Gastrocnemius medialis (tissue), 4 donors: ENCODE results near the gene TTC39A.

Experiments used
- CTCF ChIP-seq, 5 experiments: fragments of 450-650 bp in 3 of 5; fragments of 200-600 bp in 2 of 5; sonication (generic) in 2 of 5; IDR thresholded peaks in 4 of 5; conservative IDR thresholded peaks in 1 of 5; 1 replicate in 4 of 5; 2 replicates in 1 of 5; pipeline ENCODE4 v1.5.1; 2016 to 2019; ENCODE audit warnings: antibody characterized with exemption in 5 of 5, mild to moderate bottlenecking in 3 of 5, moderate library complexity in 3 of 5
- POLR2A ChIP-seq, 2 donors: fragments of 450-650 bp; IDR thresholded peaks; one replicate each; pipeline ENCODE4 v1.6.1; 2017; ENCODE audit warnings: antibody characterized with exemption in 2 of 2, mild to moderate bottlenecking in 2 of 2, moderate library complexity in 2 of 2

DNA sequence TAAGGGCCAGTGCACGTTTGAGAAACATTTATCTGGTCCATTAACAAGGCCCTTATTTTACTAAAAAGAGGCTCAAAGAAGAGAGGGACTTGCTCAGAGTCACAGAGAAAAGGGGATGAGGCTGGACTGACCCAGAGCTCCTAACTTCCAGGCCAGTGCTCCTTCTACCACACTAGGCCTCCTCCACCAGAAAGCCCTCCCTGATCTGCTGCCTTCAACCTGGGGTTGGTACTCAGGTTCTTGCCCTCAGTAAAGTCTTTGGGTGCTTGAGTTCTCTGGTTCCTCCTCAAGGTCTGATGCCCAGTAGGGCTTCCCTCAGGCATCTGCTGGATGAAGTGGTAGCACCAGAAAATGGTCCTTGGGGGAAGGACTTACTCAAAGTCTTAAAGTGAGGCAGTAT lies 26.0 kb downstream of the TTC39A start:
- TF ChIP-seq CTCF (IDR thresholded peaks at IDR 0.05 in 4 of 5, conservative IDR thresholded peaks at IDR 0.05 in 1 of 5) (no peak), POLR2A (IDR thresholded peaks at IDR 0.05) (no peak)
